Lower lobe of right lung (tissue), 2 donors: ENCODE data around the gene UNC80. TPM values are rescaled to one million over a fixed set of nuclear protein-coding genes. Genes with fewer than 3 reads are reported as not detected.
A peak's percentile ranks its signal among the peaks of the same experiment; 100 is the strongest.

ENCODE experiments used
- ATAC-seq, 2 donors: fragments of 200-7000 bp; cut with Tn5 transposase; one replicate each; pipeline ENCODE4 v1.9.1; 2020 to 2022; ENCODE audit warnings: mild to moderate bottlenecking in 2 of 2, moderate library complexity in 2 of 2
- DNase-seq: peaks from one replicate; pipeline ENCODE4 v3.0.0-alpha.2; 2020
- H3K27ac ChIP-seq: fragments of 200-600 bp; one replicate; pipeline ENCODE4 v1.8.0; 2022
- H3K27me3 ChIP-seq: fragments of 200-600 bp; one replicate; pipeline ENCODE4 v1.8.0; 2022; ENCODE audit warnings: low read depth
- H3K36me3 ChIP-seq: fragments of 200-600 bp; one replicate; pipeline ENCODE4 v1.8.0; 2022; ENCODE audit warnings: mild to moderate bottlenecking
- H3K4me1 ChIP-seq: fragments of 200-600 bp; one replicate; pipeline ENCODE4 v1.8.0; 2022
- H3K4me3 ChIP-seq: fragments of 200-600 bp; one replicate; pipeline ENCODE4 v1.8.0; 2022; ENCODE audit warnings: mild to moderate bottlenecking
- H3K9me3 ChIP-seq: fragments of 200-600 bp; one replicate; pipeline ENCODE4 v1.8.0; 2022
- CTCF ChIP-seq: fragments of 200-600 bp; IDR thresholded peaks from one replicate; pipeline ENCODE4 v1.8.0; 2022; ENCODE audit warnings: antibody characterized with exemption, mild to moderate bottlenecking
- intact Hi-C: fragments of 100-400 bp; cut with DNase I; formaldehyde crosslinking; loops from one replicate; pipeline ENCODE4 v1.11.0; 2022
- total RNA-seq: library from RNA; stranded (reverse); fragmentation: NEBNext Ultra II Directional; extraction: Animal tissue kit (Norgen Biotek cat#: 25700); gene quantifications from one replicate; pipeline ENCODE4 v1.2.1, GENCODE V29; 2021
- donor health status: DM: no; HTN: yes; CAD: no; lungs with severe emphysema.

The UNC80 gene
- total RNA-seq, 1 donor from 2014 or later, result not detected

DNA sequence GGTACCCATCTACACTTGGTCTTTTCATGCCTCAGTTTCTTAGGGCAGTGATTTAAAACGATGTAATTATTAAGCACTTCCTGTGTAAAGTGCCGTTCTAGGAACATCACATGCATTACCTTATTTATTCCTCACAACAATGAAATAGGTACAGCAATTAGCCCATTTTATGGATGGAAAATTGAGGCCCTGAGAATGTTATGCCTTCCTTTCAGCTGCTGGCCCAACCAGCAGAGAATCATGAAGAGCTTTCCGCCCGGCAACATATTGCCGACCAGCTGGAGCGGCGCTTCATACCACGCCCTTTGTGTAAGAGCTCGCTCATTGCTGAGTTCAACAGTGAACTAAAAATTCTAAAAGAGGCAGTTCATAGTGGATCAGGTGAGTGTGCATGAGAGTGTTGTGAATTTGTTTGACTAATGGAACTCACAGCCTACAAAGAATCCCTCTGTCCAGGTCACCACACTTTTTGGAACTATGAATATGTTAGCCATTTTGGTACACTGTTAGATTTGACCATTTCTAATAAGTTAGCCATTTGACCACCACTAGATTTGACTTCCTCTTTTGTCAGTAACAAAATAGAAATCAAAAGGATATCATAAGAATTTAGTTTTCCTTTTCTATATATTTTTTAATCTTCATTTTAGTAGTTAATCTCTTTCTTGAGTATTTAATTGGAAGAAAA is 205.2 kb downstream of the UNC80 start:
- H3K9me3 ChIP-seq, result no peaks in the 10 kb centered on the region
- no peak overlapping the region for H3K4me3 ChIP-seq
- H3K4me1 ChIP-seq, result no peaks in the 10 kb centered on the region
- no peak for DNase-seq
- H3K36me3 ChIP-seq, result no peaks in the 10 kb centered on the region
- intact Hi-C loops, result loop anchor here (5.0 kb wide), 1 partner anchor 215 kb away; no protein-coding TSS in a partner anchor
- no peak overlapping the region for H3K27ac ChIP-seq
- TF ChIP-seq CTCF, result no peak
- no peak for ATAC-seq
- no peaks in the 10 kb centered on the region for H3K27me3 ChIP-seq

GRCh38 chr2:209977386-209978239 is 206.0 kb downstream of the UNC80 start:
- Histone ChIP-seq H3K9me3 (no peaks in the 10 kb centered on the region), H3K36me3 (no peaks in the 10 kb centered on the region), H3K4me3 (no peak overlapping the region), H3K27ac (no peak overlapping the region), H3K4me1 (no peaks in the 10 kb centered on the region), H3K27me3 (no peaks in the 10 kb centered on the region)
- intact Hi-C loops, result loop anchor here (5.0 kb wide), 1 partner anchor 215 kb away; no protein-coding TSS in a partner anchor
- DNase-seq (no peak), ATAC-seq (peak in 1 of 2 donors; percentile 56)
- peak; percentile 56 for TF ChIP-seq CTCF

GRCh38 chr2:209984291-209984690 is 212.7 kb downstream of the UNC80 start:
- Histone ChIP-seq H3K4me3 (no peak overlapping the region), H3K27ac (no peak overlapping the region), H3K36me3 (no peaks in the 10 kb centered on the region), H3K4me1 (no peaks in the 10 kb centered on the region), H3K27me3 (no peaks in the 10 kb centered on the region), H3K9me3 (no peaks in the 10 kb centered on the region)
- ATAC-seq (no peak), DNase-seq (no peak)
- TF ChIP-seq CTCF, result no peak
- intact Hi-C loops, result no loop called here

- intact Hi-C loops, result no loop called here
- no peak for TF ChIP-seq CTCF
Measured at GRCh38 chr2:209985874-209986273, 214.2 kb downstream of the UNC80 start.

DNA sequence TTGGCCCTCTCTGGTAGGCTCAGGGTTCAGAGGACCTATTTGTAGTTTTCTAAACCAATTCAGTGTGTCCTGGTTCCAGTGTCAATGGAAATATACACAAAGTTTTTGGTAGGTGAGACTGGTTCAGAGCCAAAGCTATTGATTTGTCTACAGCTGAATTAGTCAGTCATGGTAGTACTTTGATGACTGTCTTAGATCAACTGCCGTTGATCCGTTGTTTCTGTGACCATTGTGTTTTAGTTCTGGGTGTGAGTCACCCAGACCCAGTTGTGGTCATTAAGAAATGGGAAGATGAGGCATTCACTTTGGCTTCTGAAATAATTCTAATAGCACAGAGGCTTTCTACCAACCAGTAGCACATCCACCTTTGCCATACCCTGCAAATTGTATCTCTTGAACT is 214.8 kb downstream of the UNC80 start:
- no peaks in the 10 kb centered on the region for H3K36me3 ChIP-seq
- H3K27ac ChIP-seq, result no peak overlapping the region
- no peaks in the 10 kb centered on the region for H3K27me3 ChIP-seq
- H3K9me3 ChIP-seq, result no peaks in the 10 kb centered on the region
- ATAC-seq (no peak), DNase-seq (no peak)
- H3K4me3 ChIP-seq, result no peak overlapping the region
- no peaks in the 10 kb centered on the region for H3K4me1 ChIP-seq
- intact Hi-C loops, result no loop called here
- no peak for TF ChIP-seq CTCF

More at GRCh38 chr2:209985874-209986273, 214.2 kb downstream of the UNC80 start:
- no peaks in the 10 kb centered on the region for H3K27me3 ChIP-seq
- no peaks in the 10 kb centered on the region for H3K9me3 ChIP-seq
- no peaks in the 10 kb centered on the region for H3K4me1 ChIP-seq
- no peak overlapping the region for H3K27ac ChIP-seq
- peak in 1 of 2 donors; percentile 72 for ATAC-seq
- no peak overlapping the region for H3K4me3 ChIP-seq
- H3K36me3 ChIP-seq, result no peaks in the 10 kb centered on the region
- DNase-seq, result no peak
